ENCODE data around the gene DUS2. TPM values are rescaled to one million over a fixed set of nuclear protein-coding genes. Genes with fewer than 3 reads are reported as not detected.

The DUS2 gene
- total RNA-seq, 1 donor from 2014 or later, result 22.9 TPM

DNA sequence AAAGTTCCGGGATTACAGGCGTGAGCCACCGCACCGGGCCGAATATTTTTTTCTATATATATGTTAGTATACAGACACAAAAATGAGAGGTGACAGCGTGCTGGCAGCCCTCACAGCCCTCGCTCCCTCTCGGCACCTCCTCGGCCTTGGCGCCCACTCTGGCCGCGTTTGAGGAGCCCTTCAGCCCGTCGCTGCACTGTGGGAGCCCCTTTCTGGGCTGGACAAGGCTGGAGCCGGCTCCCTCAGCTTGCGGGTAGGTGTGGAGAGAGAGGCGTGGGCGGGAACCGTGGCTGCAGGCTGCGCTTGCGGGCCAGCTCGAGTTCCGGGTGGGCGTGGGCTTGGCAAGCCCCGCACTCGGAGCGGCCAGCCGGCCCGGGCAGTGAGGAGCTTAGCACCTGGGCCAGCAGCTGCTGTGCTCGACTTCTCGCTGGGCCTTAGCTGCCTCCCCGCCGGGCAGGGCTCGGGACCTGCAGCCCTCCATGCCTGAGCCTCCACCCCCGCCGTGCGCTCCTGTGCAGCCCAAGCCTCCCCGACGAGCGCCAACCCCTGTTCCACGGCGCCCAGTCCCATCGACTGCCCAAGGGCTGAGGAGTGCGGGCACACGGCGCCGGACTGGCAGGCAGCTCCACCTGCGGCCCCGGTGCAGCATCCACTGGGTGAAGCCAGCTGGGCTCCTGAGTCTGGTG is 40.9 kb upstream of the DUS2 start:
- TF ChIP-seq, protein P1, sequence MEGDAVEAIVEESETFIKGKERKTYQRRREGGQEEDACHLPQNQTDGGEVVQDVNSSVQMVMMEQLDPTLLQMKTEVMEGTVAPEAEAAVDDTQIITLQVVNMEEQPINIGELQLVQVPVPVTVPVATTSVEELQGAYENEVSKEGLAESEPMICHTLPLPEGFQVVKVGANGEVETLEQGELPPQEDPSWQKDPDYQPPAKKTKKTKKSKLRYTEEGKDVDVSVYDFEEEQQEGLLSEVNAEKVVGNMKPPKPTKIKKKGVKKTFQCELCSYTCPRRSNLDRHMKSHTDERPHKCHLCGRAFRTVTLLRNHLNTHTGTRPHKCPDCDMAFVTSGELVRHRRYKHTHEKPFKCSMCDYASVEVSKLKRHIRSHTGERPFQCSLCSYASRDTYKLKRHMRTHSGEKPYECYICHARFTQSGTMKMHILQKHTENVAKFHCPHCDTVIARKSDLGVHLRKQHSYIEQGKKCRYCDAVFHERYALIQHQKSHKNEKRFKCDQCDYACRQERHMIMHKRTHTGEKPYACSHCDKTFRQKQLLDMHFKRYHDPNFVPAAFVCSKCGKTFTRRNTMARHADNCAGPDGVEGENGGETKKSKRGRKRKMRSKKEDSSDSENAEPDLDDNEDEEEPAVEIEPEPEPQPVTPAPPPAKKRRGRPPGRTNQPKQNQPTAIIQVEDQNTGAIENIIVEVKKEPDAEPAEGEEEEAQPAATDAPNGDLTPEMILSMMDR (IDR thresholded peaks at IDR 0.05), result no peak
- no peak for TF ChIP-seq EZH2phosphoT487 (IDR thresholded peaks at IDR 0.05)
- no peak for TF ChIP-seq EZH2 (IDR thresholded peaks at IDR 0.05)
- no peak for DNase-seq (ENCODE audit: low spot score)
- Mint-ChIP-seq H3K4me1 (peaks cover 5% of the 10 kb centered on the region), H3K27ac (no peak overlapping the region), H3K4me3 (no peak overlapping the region), H3K9me3 (no peaks in the 10 kb centered on the region), H3K36me3 (no peaks in the 10 kb centered on the region), H3K27me3 (ENCODE audit: insufficient read depth, low read depth) (peaks cover 7% of the 10 kb centered on the region)
- H3K4me2 ChIP-seq, result no peak overlapping the region
- H3K4me1 ChIP-seq, result no peaks in the 10 kb centered on the region
- no peak overlapping the region for H3K9ac ChIP-seq
- H3K27ac ChIP-seq, result no peak overlapping the region
- H3K36me3 ChIP-seq, result no peaks in the 10 kb centered on the region
- no peaks in the 10 kb centered on the region for H3K79me2 ChIP-seq (ENCODE audit: low read depth)
- H3F3A ChIP-seq (ENCODE audit: low read depth), result no peaks in the 10 kb centered on the region
- no peak overlapping the region for H3K4me3 ChIP-seq
- no peaks in the 10 kb centered on the region for H3K9me3 ChIP-seq (ENCODE audit: low read depth)
- no peaks in the 10 kb centered on the region for H3K27me3 ChIP-seq
- H2AFZ ChIP-seq (replicated peaks), result no peak overlapping the region
- no peaks in the 10 kb centered on the region for H4K20me1 ChIP-seq (ENCODE audit: low read depth)

DNA sequence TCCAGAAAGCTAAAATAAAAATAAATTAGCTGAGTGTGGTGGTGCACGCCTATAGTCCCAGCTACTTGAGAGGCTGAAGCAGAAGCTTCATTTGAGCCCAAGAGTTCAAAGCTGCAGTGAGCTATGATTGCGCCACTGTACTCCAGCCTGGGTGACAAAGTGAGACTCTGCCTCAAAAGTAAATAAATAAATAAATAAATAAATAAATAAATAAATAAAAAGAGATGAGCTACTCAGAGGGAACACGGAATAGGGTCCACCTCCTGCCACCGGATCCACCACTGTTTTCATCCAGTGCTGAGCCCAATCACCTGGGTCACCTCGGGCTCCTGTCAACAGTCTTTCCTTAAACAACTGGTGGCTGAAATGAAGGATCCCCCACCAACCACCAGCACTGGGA is 36.1 kb upstream of the DUS2 start:
- Histone ChIP-seq H2AFZ (replicated peaks) (no peak overlapping the region), H3K4me1 (no peaks in the 10 kb centered on the region), H3K4me3 (no peak overlapping the region), H3F3A (ENCODE audit: low read depth) (no peaks in the 10 kb centered on the region), H4K20me1 (ENCODE audit: low read depth) (no peaks in the 10 kb centered on the region), H3K27me3 (peaks cover 1% of the 10 kb centered on the region), H3K9ac (no peak overlapping the region), H3K79me2 (ENCODE audit: low read depth) (no peaks in the 10 kb centered on the region), H3K27ac (no peak overlapping the region), H3K9me3 (ENCODE audit: low read depth) (no peaks in the 10 kb centered on the region), H3K36me3 (no peaks in the 10 kb centered on the region), H3K4me2 (no peak overlapping the region)
- DNase-seq (ENCODE audit: low spot score), result no peak
- no peak overlapping the region for H3K4me3 Mint-ChIP-seq
- no peaks in the 10 kb centered on the region for H3K9me3 Mint-ChIP-seq
- no peak overlapping the region for H3K27ac Mint-ChIP-seq
- no peak for TF ChIP-seq EZH2phosphoT487 (IDR thresholded peaks at IDR 0.05)
- TF ChIP-seq, protein P1 (IDR thresholded peaks at IDR 0.05), result no peak
- no peak for TF ChIP-seq EZH2 (IDR thresholded peaks at IDR 0.05)
- peaks cover 9% of the 10 kb centered on the region for H3K27me3 Mint-ChIP-seq (ENCODE audit: insufficient read depth, low read depth)
- no peaks in the 10 kb centered on the region for H3K36me3 Mint-ChIP-seq
- peaks cover 5% of the 10 kb centered on the region for H3K4me1 Mint-ChIP-seq

DNA sequence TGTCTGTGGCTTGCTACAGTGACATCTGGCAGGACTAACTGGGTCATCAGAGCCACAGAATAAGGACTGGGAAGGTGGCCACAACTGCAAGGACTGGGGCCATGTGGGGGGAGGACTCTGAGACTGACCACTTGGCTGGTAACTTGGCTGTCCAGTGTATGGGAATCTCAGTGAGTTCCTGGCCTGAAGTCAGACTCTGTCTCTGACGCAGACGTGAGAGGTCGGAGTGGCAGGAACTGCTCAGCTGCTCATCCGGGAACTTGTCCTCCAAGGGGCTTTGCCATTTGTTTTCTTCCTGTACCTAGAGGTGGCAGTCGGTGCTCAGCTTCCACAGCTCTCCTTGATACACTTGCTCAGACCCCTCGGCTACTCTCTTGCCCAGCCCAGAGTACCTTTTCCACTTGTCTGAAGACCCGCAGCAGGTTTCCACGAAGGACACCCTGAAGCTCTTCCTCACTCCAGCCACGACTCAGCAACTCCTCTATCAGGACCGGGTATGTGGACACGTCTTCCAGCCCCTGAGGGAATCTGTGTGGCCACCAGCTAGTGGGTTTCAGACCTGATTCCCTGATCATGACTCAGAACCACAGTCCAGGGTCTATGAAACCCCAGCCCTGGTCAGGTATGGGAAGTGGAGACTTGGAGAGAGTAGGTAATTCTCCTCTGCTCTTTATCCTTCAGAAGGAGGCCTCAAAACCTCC is 35.5 kb upstream of the DUS2 start:
- Histone ChIP-seq H3K4me2 (no peak overlapping the region), H3K9ac (no peak overlapping the region), H3K4me1 (no peaks in the 10 kb centered on the region), H3F3A (ENCODE audit: low read depth) (no peaks in the 10 kb centered on the region), H3K79me2 (ENCODE audit: low read depth) (no peaks in the 10 kb centered on the region), H3K27ac (no peak overlapping the region), H3K27me3 (peaks cover 8% of the 10 kb centered on the region), H3K4me3 (no peak overlapping the region), H3K9me3 (ENCODE audit: low read depth) (no peaks in the 10 kb centered on the region), H2AFZ (replicated peaks) (no peak overlapping the region), H4K20me1 (ENCODE audit: low read depth) (no peaks in the 10 kb centered on the region), H3K36me3 (no peaks in the 10 kb centered on the region)
- DNase-seq (ENCODE audit: low spot score), result no peak
- Mint-ChIP-seq H3K27me3 (ENCODE audit: insufficient read depth, low read depth) (peaks cover 10% of the 10 kb centered on the region), H3K4me3 (no peak overlapping the region), H3K27ac (peak overlapping the region; percentile 58), H3K9me3 (no peaks in the 10 kb centered on the region), H3K4me1 (peaks cover 4% of the 10 kb centered on the region), H3K36me3 (no peaks in the 10 kb centered on the region)
- no peak for TF ChIP-seq EZH2 (IDR thresholded peaks at IDR 0.05)
- TF ChIP-seq, protein P1 (IDR thresholded peaks at IDR 0.05), result no peak
- TF ChIP-seq EZH2phosphoT487 (IDR thresholded peaks at IDR 0.05), result no peak
